Spleen (tissue), 7 donors: ENCODE measurements around the gene USP21.

Experiments used
- POLR2A ChIP-seq, 3 donors: fragments of 450-650 bp; IDR thresholded peaks; one replicate each; pipeline ENCODE4 v1.5.1; 2017; ENCODE audit warnings: antibody characterized with exemption in 3 of 3, mild to moderate bottlenecking in 1 of 3
- POLR2AphosphoS5 ChIP-seq, 3 donors: sonication (generic); formaldehyde crosslinking; IDR thresholded peaks; one replicate each; pipeline ENCODE4 v1.5.1; 2017; ENCODE audit warnings: antibody characterized with exemption in 3 of 3
- TF ChIP-seq, protein P1 (sequence below), 11 experiments: fragments of 200-600 bp in 7 of 11; fragments of 450-650 bp in 4 of 11; sonication (generic) in 4 of 11; IDR thresholded peaks in 8 of 11; conservative IDR thresholded peaks in 3 of 11; 1 replicate in 7 of 11; 2 replicates in 4 of 11; pipeline versions ENCODE4 v1.4.0 to v1.8.0; 2016 to 2021; ENCODE audit warnings: antibody characterized with exemption in 11 of 11, inconsistent platforms in 4 of 11, mild to moderate bottlenecking in 1 of 11
- donor health status: DM: no; HTN: no; CAD: no; lungs with moderate emphysema.
- donor health status: DM: no; HTN: no; CAD: no.
- donor health status: DM: no; HTN: no; CAD: no.

DNA sequence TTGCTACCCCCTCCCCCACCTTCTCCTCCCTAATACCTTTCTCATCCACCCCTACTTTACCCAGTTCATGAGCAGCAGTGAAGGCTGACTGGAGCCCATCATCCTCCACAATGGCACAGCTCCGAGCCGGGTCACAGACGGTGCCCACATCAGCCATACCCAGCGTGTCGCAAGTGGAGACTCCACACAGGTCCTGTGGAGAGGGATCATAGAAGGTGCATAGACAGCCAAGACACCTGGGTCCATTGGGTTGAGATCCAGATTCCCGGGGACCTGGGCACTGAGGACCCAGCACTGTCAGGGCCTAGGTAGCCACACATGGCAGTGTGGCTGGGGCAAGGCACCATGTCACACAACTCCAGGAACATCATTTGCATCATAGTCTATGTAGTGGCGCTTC is 36.8 kb downstream of the USP21 start:
- TF ChIP-seq, protein P1, sequence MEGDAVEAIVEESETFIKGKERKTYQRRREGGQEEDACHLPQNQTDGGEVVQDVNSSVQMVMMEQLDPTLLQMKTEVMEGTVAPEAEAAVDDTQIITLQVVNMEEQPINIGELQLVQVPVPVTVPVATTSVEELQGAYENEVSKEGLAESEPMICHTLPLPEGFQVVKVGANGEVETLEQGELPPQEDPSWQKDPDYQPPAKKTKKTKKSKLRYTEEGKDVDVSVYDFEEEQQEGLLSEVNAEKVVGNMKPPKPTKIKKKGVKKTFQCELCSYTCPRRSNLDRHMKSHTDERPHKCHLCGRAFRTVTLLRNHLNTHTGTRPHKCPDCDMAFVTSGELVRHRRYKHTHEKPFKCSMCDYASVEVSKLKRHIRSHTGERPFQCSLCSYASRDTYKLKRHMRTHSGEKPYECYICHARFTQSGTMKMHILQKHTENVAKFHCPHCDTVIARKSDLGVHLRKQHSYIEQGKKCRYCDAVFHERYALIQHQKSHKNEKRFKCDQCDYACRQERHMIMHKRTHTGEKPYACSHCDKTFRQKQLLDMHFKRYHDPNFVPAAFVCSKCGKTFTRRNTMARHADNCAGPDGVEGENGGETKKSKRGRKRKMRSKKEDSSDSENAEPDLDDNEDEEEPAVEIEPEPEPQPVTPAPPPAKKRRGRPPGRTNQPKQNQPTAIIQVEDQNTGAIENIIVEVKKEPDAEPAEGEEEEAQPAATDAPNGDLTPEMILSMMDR (IDR thresholded peaks at IDR 0.05 in 8 of 11, conservative IDR thresholded peaks at IDR 0.05 in 3 of 11) = no peak
- TF ChIP-seq POLR2A (IDR thresholded peaks at IDR 0.05) (no peak), POLR2AphosphoS5 (IDR thresholded peaks at IDR 0.05) (no peak)
